IMR-90 (cell line): ENCODE data around the gene ZNF597. TPM values are rescaled to one million over a fixed set of nuclear protein-coding genes. Genes with fewer than 3 reads are reported as not detected.

Source experiments
- ATAC-seq: fragments of 200-7000 bp; cut with Tn5 transposase; 2 replicates; pipeline ENCODE4 v1.9.1; 2020; ENCODE audit warnings: low read depth, mild to moderate bottlenecking, moderate library complexity
- BruUV-seq: library from RNA; stranded (reverse); fragments of 400-500 nt; replicated peaks from 2 replicates; lab custom pipeline; 2021; lab: Mats Ljungman, UMichigan
- CTCF ChIA-PET: fragments of 300-600 bp; formaldehyde crosslinking; extraction: SDS; loops from one replicate; lab custom pipeline; 2021; ENCODE audit warnings: antibody characterized with exemption; lab: Yijun Ruan, JAX
- POLR2A ChIA-PET: fragments of 300-600 bp; sonication (Branson Sonifier 250); formaldehyde crosslinking; loops from one replicate; lab custom pipeline; 2022; ENCODE audit warnings: antibody characterized with exemption; ENCODE audit not compliant: unreplicated experiment; lab: Charles Lee
- DNase-seq: peaks from one replicate; pipeline ENCODE4 v3.0.0; 2013
- H2AFZ ChIP-seq: replicated peaks from 2 replicates; pipeline ENCODE3; 2013; ENCODE audit warnings: low read length, mild to moderate bottlenecking; ENCODE audit not compliant: poor library complexity
- H2AK5ac ChIP-seq: 2 replicates; pipeline ENCODE4 v1.6.1; 2013; ENCODE audit warnings: low read depth, low read length, inconsistent platforms
- H2AK9ac ChIP-seq: replicated peaks from 2 replicates; pipeline ENCODE3; 2013; ENCODE audit warnings: mild to moderate bottlenecking, low read depth, low read length, moderate library complexity; ENCODE audit not compliant: poor library complexity
- H2BK120ac ChIP-seq: 2 replicates; pipeline ENCODE4 v1.6.1; 2013; ENCODE audit warnings: low read depth, low read length, inconsistent platforms
- H2BK15ac ChIP-seq: 3 replicates; pipeline ENCODE4 v1.6.1; 2013; ENCODE audit warnings: low read depth, low read length, inconsistent platforms
- H2BK20ac ChIP-seq: 2 replicates; pipeline ENCODE4 v1.6.1; 2013; ENCODE audit warnings: low read depth, mild to moderate bottlenecking, inconsistent platforms, low read length, moderate library complexity
- H2BK5ac ChIP-seq: 2 replicates; pipeline ENCODE4 v1.6.1; 2013; ENCODE audit warnings: mild to moderate bottlenecking, low read depth, low read length, inconsistent platforms; ENCODE audit not compliant: poor library complexity, severe bottlenecking
- H3K14ac ChIP-seq: replicated peaks from 2 replicates; pipeline ENCODE4 v1.6.1; 2013; ENCODE audit warnings: low read depth, low read length, inconsistent platforms
- H3K18ac ChIP-seq: 2 replicates; pipeline ENCODE4 v1.6.1; 2013; ENCODE audit warnings: low read depth, low read length, control low read depth
- H3K23ac ChIP-seq: 2 replicates; pipeline ENCODE4 v1.6.1; 2013; ENCODE audit warnings: low read depth, low read length, inconsistent platforms
- H3K27ac ChIP-seq: 2 replicates; pipeline ENCODE4 v1.5.1; 2013; ENCODE audit warnings: mild to moderate bottlenecking, control low read depth, low read length; ENCODE audit not compliant: insufficient read depth
- H3K27me3 ChIP-seq: 2 replicates; pipeline ENCODE4 v1.6.1; 2013; ENCODE audit warnings: low read length; ENCODE audit not compliant: control insufficient read depth, insufficient read depth
- H3K36me3 ChIP-seq: 2 replicates; pipeline ENCODE4 v1.6.1; 2013; ENCODE audit warnings: low read length, mixed read lengths; ENCODE audit not compliant: control insufficient read depth, insufficient read depth
- H3K4ac ChIP-seq: 2 replicates; pipeline ENCODE4 v1.6.1; 2013; ENCODE audit warnings: low read depth, low read length, inconsistent platforms
- H3K4me1 ChIP-seq: 2 replicates; pipeline ENCODE4 v1.6.1; 2013; ENCODE audit warnings: low read length, mixed read lengths; ENCODE audit not compliant: control insufficient read depth, insufficient read depth
- H3K4me2 ChIP-seq: 2 replicates; pipeline ENCODE4 v1.6.1; 2013; ENCODE audit warnings: low read depth, mild to moderate bottlenecking, control low read depth, low read length, moderate library complexity
- H3K4me3 ChIP-seq: 2 replicates; pipeline ENCODE4 v1.5.1; 2013; ENCODE audit warnings: low read depth, mild to moderate bottlenecking, control low read depth, low read length, moderate library complexity; ENCODE audit not compliant: insufficient read depth
- H3K56ac ChIP-seq: 2 replicates; pipeline ENCODE4 v1.6.1; 2013; ENCODE audit warnings: low read length, inconsistent platforms; ENCODE audit not compliant: insufficient read depth; ENCODE audit errors: extremely low read depth
- H3K79me1 ChIP-seq, 2 experiments: 2 replicates each; pipeline ENCODE4 v1.6.1; 2013; ENCODE audit warnings: low read length in 2 of 2, inconsistent platforms in 1 of 2, low read depth in 1 of 2
- H3K9ac ChIP-seq: 2 replicates; pipeline ENCODE4 v1.6.1; 2013; ENCODE audit warnings: low read depth, low read length, control low read depth
- H3K9me1 ChIP-seq: 2 replicates; pipeline ENCODE4 v1.6.1; 2013; ENCODE audit warnings: low read length, inconsistent platforms; ENCODE audit not compliant: insufficient read depth
- H3K9me3 ChIP-seq: 2 replicates; pipeline ENCODE4 v1.6.1; 2013; ENCODE audit warnings: low read length; ENCODE audit not compliant: control insufficient read depth, insufficient read depth
- H4K20me1 ChIP-seq: 2 replicates; pipeline ENCODE4 v1.6.1; 2013; ENCODE audit warnings: low read length, inconsistent platforms; ENCODE audit not compliant: insufficient read depth
- H4K5ac ChIP-seq: 2 replicates; pipeline ENCODE4 v1.6.1; 2013; ENCODE audit warnings: mild to moderate bottlenecking, low read depth, low read length, control low read depth
- H4K8ac ChIP-seq, 2 experiments: 2 replicates each; pipeline ENCODE4 v1.6.1; 2013; ENCODE audit warnings: low read depth in 2 of 2, low read length in 2 of 2, control low read depth in 1 of 2, inconsistent platforms in 1 of 2
- H4K91ac ChIP-seq: 2 replicates; pipeline ENCODE4 v1.6.1; 2013; ENCODE audit warnings: low read depth, low read length, inconsistent platforms; ENCODE audit not compliant: insufficient read depth
- BHLHE40 ChIP-seq: fragments of 150-350 bp; IDR thresholded peaks from 2 replicates; pipeline ENCODE4 v1.6.1; 2016; ENCODE audit warnings: mild to moderate bottlenecking, low read depth, low read length
- CEBPB ChIP-seq: IDR thresholded peaks from 2 replicates; pipeline ENCODE4 v1.6.1; 2012; ENCODE audit warnings: low read depth, low read length, improper control_type of control experiment
- CHD1 ChIP-seq: IDR thresholded peaks from 2 replicates; pipeline ENCODE4 v1.6.1; 2012; ENCODE audit warnings: low read depth, low read length, improper control_type of control experiment
- MAZ ChIP-seq: IDR thresholded peaks from 2 replicates; pipeline ENCODE4 v1.6.1; 2012; ENCODE audit warnings: low read depth, mild to moderate bottlenecking, low read length, improper control_type of control experiment, moderate library complexity, borderline replicate concordance
- NFE2L2 ChIP-seq: fragments of 150-350 bp; IDR thresholded peaks from 2 replicates; pipeline ENCODE4 v1.6.1; 2016; ENCODE audit warnings: low read depth, mild to moderate bottlenecking, low read length
- POLR2A ChIP-seq: IDR thresholded peaks from 2 replicates; pipeline ENCODE4 v1.6.1; 2012; ENCODE audit warnings: mild to moderate bottlenecking, low read depth, low read length
- RCOR1 ChIP-seq: IDR thresholded peaks from 2 replicates; pipeline ENCODE4 v1.6.1; 2012; ENCODE audit warnings: mild to moderate bottlenecking, low read length, improper control_type of control experiment; ENCODE audit not compliant: insufficient replicate concordance
- RFX5 ChIP-seq: IDR thresholded peaks from 2 replicates; pipeline ENCODE4 v1.8.0; 2012; ENCODE audit warnings: low read depth, mild to moderate bottlenecking, low read length, moderate library complexity
- SMC3 ChIP-seq: fragments of 150-350 bp; IDR thresholded peaks from 2 replicates; pipeline ENCODE4 v1.6.1; 2016; ENCODE audit warnings: low read depth, mild to moderate bottlenecking, antibody characterized with exemption, low read length, moderate library complexity
- WGBS, 2 experiments: methylation state at CpG; one replicate each; pipeline versions ENCODE4 v1.1.5 to v1.1.7; 2013; ENCODE audit warnings: missing lambda C conversion rate in 2 of 2; ENCODE audit not compliant: insufficient read length in 1 of 2; ENCODE audit errors: extremely low coverage in 2 of 2; 5-methylcytosine and 5-hydroxymethylcytosine counted together
- dilution Hi-C: fragments of 300-500 bp; cut with HindIII; formaldehyde crosslinking; loops from one replicate; pipeline ENCODE4 v1.14.3; 2018; ENCODE audit warnings: low sequenced_read_pairs; ENCODE audit not compliant: unreplicated experiment
- in situ Hi-C: fragments of 300-500 bp; cut with MboI; formaldehyde crosslinking; loops from 3 replicates; pipeline ENCODE4 v1.14.3; 2019; ENCODE audit warnings: low sequenced_read_pairs, inconsistent platforms, mixed read lengths
- intact Hi-C: fragments of 100-400 bp; cut with micrococcal nuclease; formaldehyde crosslinking; loops from 2 replicates; pipeline ENCODE4 v1.10.0; 2022
- polyA plus RNA-seq, 3 experiments: library from polyadenylated mRNA; depleted of rRNA; stranded (reverse); fragments of >200 nt; gene quantifications; 2 replicates each; pipeline ENCODE4 v1.2.3, GENCODE V29; 2012; ENCODE audit warnings: low replicate concordance in 1 of 3
- total RNA-seq: library from RNA; depleted of rRNA; stranded (reverse); fragments of >200 nt; gene quantifications from 2 replicates; pipeline ENCODE4 v1.2.3, GENCODE V29; 2012
- TF ChIP-seq, protein P1 (sequence below): conservative IDR thresholded peaks from 2 replicates; pipeline ENCODE4 v1.5.1; 2012; ENCODE audit warnings: mild to moderate bottlenecking, low read depth, low read length, improper control_type of control experiment

The ZNF597 gene
- total and polyA plus RNA-seq, 2 of the 4 experiments (the other 2 are of a cell fraction), result 0.91 to 3.0 TPM

DNA sequence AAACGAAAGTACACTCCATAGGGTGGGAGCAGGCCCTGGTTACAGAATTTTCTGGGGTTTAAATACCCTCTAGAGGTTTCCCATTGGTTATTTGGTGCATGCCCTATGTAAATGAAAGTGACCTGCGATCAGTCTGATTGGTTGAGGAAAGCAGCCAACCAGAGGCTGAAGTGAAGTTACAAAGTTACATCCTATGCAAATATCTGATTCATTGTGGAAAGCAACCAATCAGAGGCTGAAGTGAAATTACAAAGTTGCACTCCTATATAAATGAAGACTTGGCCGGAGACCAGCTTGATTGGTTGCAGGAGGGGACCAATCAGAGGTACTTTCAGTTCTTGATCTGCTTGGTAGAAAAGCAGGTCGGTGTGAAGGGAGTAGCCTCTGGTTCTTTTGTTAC lies 24.6 kb upstream of the ZNF597 start:
- Histone ChIP-seq H3K4ac (no peak overlapping the region), H2BK120ac (no peak overlapping the region), H3K4me3 (no peak overlapping the region), H4K5ac (no peak overlapping the region), H3K36me3 (peaks cover 13% of the 10 kb centered on the region), H3K27me3 (no peaks in the 10 kb centered on the region), H3K27ac (no peak overlapping the region), H3K4me1 (peaks cover 10% of the 10 kb centered on the region), H3K79me1 (peaks cover 18 to 88% of the 10 kb centered on the region in 2 experiments), H2BK15ac (no peak overlapping the region), H3K23ac (no peak overlapping the region), H3K4me2 (0 out of 2 replicates have a peak overlapping the region, but pooled peaks have one; percentile 15), H3K9ac (no peak overlapping the region), H3K9me3 (no peaks in the 10 kb centered on the region), H3K18ac (no peak overlapping the region), H2AK5ac (no peak overlapping the region), H2BK5ac (no peak overlapping the region), H3K9me1 (peaks cover 21% of the 10 kb centered on the region; the same call in 1 of the 2 replicates), H3K14ac (no peak overlapping the region), H2BK20ac (no peak overlapping the region), H3K56ac (no peak overlapping the region), H4K20me1 (peaks cover 96% of the 10 kb centered on the region), H4K91ac (no peak overlapping the region), H2AK9ac (no peak overlapping the region), H4K8ac (no peak overlapping the region), H2AFZ (no peak overlapping the region)
- in situ Hi-C loops, result no loop called here
- dilution Hi-C loops, result no loop called here
- intact Hi-C loops, result no loop called here
- ChIA-PET POLR2A (no interaction called here), CTCF (no interaction called here)
- BruUV-seq, result no TSS peak
- no CpG with 5 or more reads among the region's 4 CpGs for WGBS, 2 experiments
- DNase-seq (peak; percentile 69), ATAC-seq (peak; percentile 56)
- no peak for TF ChIP-seq RFX5
- no peak for TF ChIP-seq MAZ
- TF ChIP-seq SMC3, result no peak
- no peak for TF ChIP-seq RCOR1
- TF ChIP-seq POLR2A, result no peak
- no peak for TF ChIP-seq NFE2L2
- TF ChIP-seq CEBPB, result no peak
- no peak for TF ChIP-seq BHLHE40
- TF ChIP-seq, protein P1, sequence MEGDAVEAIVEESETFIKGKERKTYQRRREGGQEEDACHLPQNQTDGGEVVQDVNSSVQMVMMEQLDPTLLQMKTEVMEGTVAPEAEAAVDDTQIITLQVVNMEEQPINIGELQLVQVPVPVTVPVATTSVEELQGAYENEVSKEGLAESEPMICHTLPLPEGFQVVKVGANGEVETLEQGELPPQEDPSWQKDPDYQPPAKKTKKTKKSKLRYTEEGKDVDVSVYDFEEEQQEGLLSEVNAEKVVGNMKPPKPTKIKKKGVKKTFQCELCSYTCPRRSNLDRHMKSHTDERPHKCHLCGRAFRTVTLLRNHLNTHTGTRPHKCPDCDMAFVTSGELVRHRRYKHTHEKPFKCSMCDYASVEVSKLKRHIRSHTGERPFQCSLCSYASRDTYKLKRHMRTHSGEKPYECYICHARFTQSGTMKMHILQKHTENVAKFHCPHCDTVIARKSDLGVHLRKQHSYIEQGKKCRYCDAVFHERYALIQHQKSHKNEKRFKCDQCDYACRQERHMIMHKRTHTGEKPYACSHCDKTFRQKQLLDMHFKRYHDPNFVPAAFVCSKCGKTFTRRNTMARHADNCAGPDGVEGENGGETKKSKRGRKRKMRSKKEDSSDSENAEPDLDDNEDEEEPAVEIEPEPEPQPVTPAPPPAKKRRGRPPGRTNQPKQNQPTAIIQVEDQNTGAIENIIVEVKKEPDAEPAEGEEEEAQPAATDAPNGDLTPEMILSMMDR, result no peak
- no peak for TF ChIP-seq CHD1
